GM12878 (cell line): ENCODE results near the gene DSTN. TPM values are rescaled to one million over a fixed set of nuclear protein-coding genes. Genes with fewer than 3 reads are reported as not detected.

Experiments
- ATAC-seq: fragments of 200-7000 bp; cut with Tn5 transposase; 3 replicates; pipeline ENCODE4 v1.9.1; 2020; ENCODE audit warnings: mild to moderate bottlenecking, moderate library complexity
- BruUV-seq: library from RNA; stranded (reverse); fragments of 400-500 nt; replicated peaks from 2 replicates; lab custom pipeline; 2021; lab: Mats Ljungman, UMichigan
- CTCF ChIA-PET: fragments of 300-600 bp; sonication (Branson Sonifier 250); formaldehyde crosslinking; extraction: SDS; loops from one replicate; lab custom pipeline; 2021; ENCODE audit warnings: inconsistent platforms; lab: Yijun Ruan, JAX
- POLR2A ChIA-PET: fragments of 350-600 bp; formaldehyde crosslinking; extraction: SDS; loops from one replicate; lab custom pipeline; 2021; ENCODE audit warnings: inconsistent platforms; lab: Charles Lee
- RAD21 ChIA-PET: fragments of 300-600 bp; sonication (Branson Sonifier 250); formaldehyde crosslinking; loops from one replicate; lab custom pipeline; 2023; ENCODE audit warnings: antibody characterized with exemption; ENCODE audit not compliant: unreplicated experiment; lab: Charles Lee
- SMC1A ChIA-PET: fragments of 300-600 bp; sonication (Branson Sonifier 250); formaldehyde crosslinking; loops from one replicate; lab custom pipeline; 2023; ENCODE audit not compliant: unreplicated experiment, uncharacterized antibody; lab: Charles Lee
- DNase-seq: peaks from one replicate; pipeline ENCODE4 v3.0.0-alpha.2; 2011; ENCODE audit warnings: low read depth, low spot score
- FAIRE-seq: peaks from 3 replicates; lab custom pipeline; 2011; peaks lifted over from hg19 to GRCh38; lab: Jason Lieb, UNC
- H2AFZ ChIP-seq: 2 replicates; pipeline ENCODE4 v1.6.0; 2011; ENCODE audit warnings: low read depth, low read length, control low read depth; ENCODE audit not compliant: control insufficient read depth
- H3K27ac ChIP-seq: 2 replicates; pipeline ENCODE4 v1.5.1; 2011; ENCODE audit warnings: control low read depth; ENCODE audit not compliant: control insufficient read depth, insufficient read depth
- H3K27me3 ChIP-seq, 2 experiments: replicated peaks in 1 of 2; 2 replicates each; pipeline versions ENCODE4 v1.6.0 to v1.6.1; 2011; ENCODE audit warnings: low read length in 1 of 2; ENCODE audit not compliant: control insufficient read depth in 2 of 2, insufficient read depth in 2 of 2
- H3K36me3 ChIP-seq, 2 experiments: 2 replicates each; pipeline ENCODE4 v1.5.1; 2011; ENCODE audit warnings: low read length in 1 of 2; ENCODE audit not compliant: control insufficient read depth in 2 of 2, insufficient read depth in 2 of 2
- H3K4me1 ChIP-seq: 2 replicates; pipeline ENCODE4 v1.6.1; 2011; ENCODE audit warnings: mild to moderate bottlenecking, low read length, moderate library complexity, mixed read lengths; ENCODE audit not compliant: control insufficient read depth, insufficient read depth
- H3K4me2 ChIP-seq: 2 replicates; pipeline ENCODE4 v1.6.0; 2011; ENCODE audit warnings: control low read depth; ENCODE audit not compliant: control insufficient read depth, insufficient read depth
- H3K4me3 ChIP-seq: fragments of 200-600 bp; sonication (generic); 2 replicates; pipeline ENCODE4 v1.5.1; 2016
- H3K79me2 ChIP-seq: 2 replicates; pipeline ENCODE4 v1.6.0; 2011; ENCODE audit warnings: low read length; ENCODE audit not compliant: control insufficient read depth, insufficient read depth
- H3K9ac ChIP-seq: 2 replicates; pipeline ENCODE4 v1.8.0; 2011; ENCODE audit warnings: low read length, control low read depth, mixed read lengths; ENCODE audit not compliant: control insufficient read depth, insufficient read depth
- H3K9me3 ChIP-seq: replicated peaks from 3 replicates; pipeline ENCODE4 v1.5.1; 2011; ENCODE audit warnings: mild to moderate bottlenecking, low read length; ENCODE audit not compliant: control insufficient read depth, insufficient read depth
- H4K20me1 ChIP-seq: 2 replicates; pipeline ENCODE4 v1.6.0; 2011; ENCODE audit not compliant: control insufficient read depth, insufficient read depth
- CREB1 ChIP-seq: IDR thresholded peaks from 2 replicates; pipeline ENCODE4 v1.6.1; 2012; ENCODE audit warnings: low read depth, mild to moderate bottlenecking, inconsistent platforms
- FOXM1 ChIP-seq: IDR thresholded peaks from 2 replicates; pipeline ENCODE4 v1.6.1; 2012; ENCODE audit warnings: low read depth, mild to moderate bottlenecking, inconsistent platforms, low read length, moderate library complexity
- JUNB ChIP-seq: IDR thresholded peaks from 2 replicates; pipeline ENCODE4 v1.6.1; 2016; ENCODE audit warnings: antibody characterized with exemption, mild to moderate bottlenecking
- NRF1 ChIP-seq: conservative IDR thresholded peaks from 2 replicates; pipeline ENCODE4 v1.6.1; 2011; ENCODE audit warnings: mild to moderate bottlenecking, low read depth, low read length, improper control_type of control experiment
- POLR2A ChIP-seq: IDR thresholded peaks from 2 replicates; pipeline ENCODE4 v1.6.1; 2011; ENCODE audit warnings: low read depth, mild to moderate bottlenecking, low read length
- SIN3A ChIP-seq: IDR thresholded peaks from 2 replicates; pipeline ENCODE4 v1.6.1; 2012; ENCODE audit warnings: low read depth, low read length, improper control_type of control experiment
- SREBF1 ChIP-seq: IDR thresholded peaks from 2 replicates; pipeline ENCODE4 v1.6.1; 2012; ENCODE audit warnings: mild to moderate bottlenecking, low read length
- WGBS: methylation state at CpG from one replicate; pipeline ENCODE4 v1.1.6; 2016; ENCODE audit warnings: low lambda C conversion rate; ENCODE audit not compliant: insufficient replicate concordance, insufficient coverage; ENCODE audit errors: missing lambda C conversion rate; 5-methylcytosine and 5-hydroxymethylcytosine counted together
- in situ Hi-C: fragments of 300-500 bp; cut with MboI; formaldehyde crosslinking; loops from 9 replicates; pipeline ENCODE4 v1.14.3; 2018; ENCODE audit warnings: mixed read lengths
- intact Hi-C: fragments of 100-400 bp; cut with micrococcal nuclease; formaldehyde crosslinking; loops from one replicate; pipeline ENCODE4 v1.14.2; 2022; ENCODE audit not compliant: unreplicated experiment
- polyA plus RNA-seq, 11 experiments: library from polyadenylated mRNA; depleted of rRNA in 4 of 11; unstranded in 6 of 11; stranded (reverse) in 5 of 11; fragments of >200 nt; fragmentation: Nextera tagmentation in 4 of 11; fragmentation: Illumina TruSeq in 1 of 11; extraction: Ambion mirVana in 4 of 11; extraction: Trizol in 1 of 11; gene quantifications; 1 replicate in 1 of 11; 2 replicates in 10 of 11; pipeline versions ENCODE4 v1.2.1 to v1.2.3, GENCODE V29; 2011 to 2016; ENCODE audit warnings: inconsistent platforms in 2 of 11, missing spikeins in 2 of 11, low read depth in 1 of 11
- total RNA-seq, 4 experiments: library from RNA; depleted of rRNA in 3 of 4; stranded (reverse); fragments of >200 nt in 3 of 4; fragmentation: Illumina TruSeq in 1 of 4; extraction: Trizol in 1 of 4; gene quantifications; 2 replicates each; pipeline versions ENCODE4 v1.2.1 to v1.2.3, GENCODE V29; 2013 to 2021
- TF ChIP-seq, protein P1 (sequence below): fragments of 450-650 bp; IDR thresholded peaks from 2 replicates; pipeline ENCODE4 v1.6.1; 2018; ENCODE audit warnings: borderline replicate concordance, mild to moderate bottlenecking; ENCODE audit not compliant: partially characterized antibody

The DSTN gene
- total and polyA plus RNA-seq, 10 of the 15 experiments (the other 5 are each of a cell fraction or from before 2014, with no cell fraction given): 26.7 to 137 (median 40.8) TPM

DNA sequence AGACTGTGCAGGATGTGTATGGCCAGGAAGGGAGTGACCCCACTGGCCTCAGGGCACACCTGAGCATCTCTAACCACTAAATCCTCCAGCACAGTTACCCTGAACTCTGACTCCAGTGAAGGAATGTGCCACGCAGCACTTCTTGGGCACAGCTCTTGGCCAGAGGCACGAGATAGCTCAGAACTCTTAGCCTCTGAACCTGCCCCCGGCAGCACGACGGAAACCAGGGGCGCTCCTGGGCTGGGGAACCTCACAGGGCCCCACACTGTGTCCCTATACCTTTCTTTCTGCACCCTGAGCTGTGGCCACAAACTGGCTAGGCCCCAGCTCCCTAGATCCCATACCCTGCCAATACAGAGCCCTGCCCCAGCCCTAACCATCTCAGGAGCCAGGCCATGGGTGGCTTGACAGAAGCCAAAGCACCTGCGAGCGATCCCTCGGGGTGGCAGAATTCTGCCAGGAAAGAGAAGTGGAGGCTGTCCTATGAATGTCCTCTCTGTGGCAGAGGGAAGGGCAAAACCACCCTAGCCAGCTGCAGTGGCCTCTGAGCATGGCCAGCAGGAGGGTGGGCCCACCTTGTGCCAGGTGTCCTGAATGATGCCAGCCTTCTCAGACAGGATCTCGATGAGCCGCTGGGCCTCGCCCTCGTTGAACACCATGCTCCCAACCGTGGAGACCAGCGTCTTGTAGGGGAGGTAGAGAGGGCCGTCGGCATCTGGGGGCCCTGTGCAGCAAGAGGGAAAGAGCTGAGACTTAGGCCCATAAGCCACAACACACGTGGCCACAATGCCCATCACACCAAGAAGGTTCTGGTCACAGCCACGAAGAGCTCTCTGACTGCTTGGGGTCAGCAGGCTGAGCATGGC, 72.8 kb downstream of the DSTN start:
- H3K4me1 ChIP-seq: peaks cover 5% of the 10 kb centered on the region; the same call in 1 of the 2 replicates
- BruUV-seq: no TSS peak
- no peaks in the 10 kb centered on the region for H4K20me1 ChIP-seq
- no peaks in the 10 kb centered on the region for H3K9me3 ChIP-seq
- ChIA-PET RAD21 (no interaction called here), POLR2A (interaction anchor here (0.5 kb wide), 1 partner anchor 252 kb away, joined by 3 read pairs; no protein-coding TSS in a partner anchor), SMC1A (interaction anchor here (1.0 to 1.2 kb wide), 2 partner anchors 253 to 296 kb away, joined by 3 to 4 read pairs; no protein-coding TSS in a partner anchor), CTCF (no interaction called here)
- H3K27me3 ChIP-seq: no peaks in the 10 kb centered on the region
- H3K27ac ChIP-seq: no peak overlapping the region
- H3K9ac ChIP-seq: no peak overlapping the region
- WGBS: 83% methylated on average over 19 of the region's 19 CpGs
- FAIRE-seq (no peak), DNase-seq (no peak), ATAC-seq (no peak)
- peaks cover 4 to 14% of the 10 kb centered on the region in 2 experiments for H3K36me3 ChIP-seq
- no peak overlapping the region for H2AFZ ChIP-seq
- intact Hi-C loops (no loop called here), in situ Hi-C loops (no loop called here)
- TF ChIP-seq POLR2A: 0 out of 2 replicates have a peak, but pooled peaks have one; percentile 16
- no peak for TF ChIP-seq NRF1
- no peak for TF ChIP-seq SREBF1
- no peak overlapping the region for H3K4me2 ChIP-seq
- no peaks in the 10 kb centered on the region; the same call in 1 of the 2 replicates for H3K79me2 ChIP-seq
- no peak overlapping the region for H3K4me3 ChIP-seq

DNA sequence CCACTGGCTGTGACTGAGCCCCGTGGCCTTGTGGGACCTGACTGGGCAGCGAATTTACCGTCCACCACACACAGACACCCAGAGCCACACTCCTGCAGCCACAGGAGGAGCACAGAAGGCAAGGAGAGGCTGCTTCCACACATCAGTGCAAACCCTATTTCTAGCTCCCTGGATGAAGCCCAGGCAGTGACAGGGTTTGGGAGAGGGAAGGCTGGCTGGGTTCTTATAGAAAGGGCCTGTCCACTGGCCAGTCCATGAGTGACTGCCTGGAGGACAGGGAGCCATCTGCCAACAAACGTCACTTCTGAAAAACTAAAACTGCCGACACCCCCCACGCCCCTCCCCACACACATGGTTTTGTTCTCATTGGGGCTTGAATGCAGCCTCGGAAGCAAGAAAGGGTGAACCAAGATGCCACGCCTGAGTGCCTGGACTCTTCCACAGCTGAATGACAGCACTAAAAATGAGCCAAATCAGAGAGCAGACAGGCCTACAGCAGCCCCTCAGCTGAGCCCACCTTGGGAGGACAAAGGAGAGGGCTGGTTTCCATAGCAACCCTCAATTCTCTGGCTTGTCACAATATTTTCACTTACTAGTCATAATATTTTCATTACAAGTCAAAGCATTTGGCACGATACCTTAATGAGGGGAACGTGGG, 73.8 kb downstream of the DSTN start:
- Histone ChIP-seq H2AFZ (no peak overlapping the region), H3K4me3 (no peak overlapping the region), H3K79me2 (no peaks in the 10 kb centered on the region; the same call in 1 of the 2 replicates), H3K27ac (no peak overlapping the region), H3K4me2 (no peak overlapping the region), H3K36me3 (peaks cover 4 to 11% of the 10 kb centered on the region in 2 experiments), H3K9ac (no peak overlapping the region), H3K9me3 (no peaks in the 10 kb centered on the region), H3K4me1 (peaks cover 5% of the 10 kb centered on the region; the same call in 1 of the 2 replicates), H3K27me3 (no peaks in the 10 kb centered on the region), H4K20me1 (no peaks in the 10 kb centered on the region)
- RAD21 ChIA-PET: no interaction called here
- WGBS: 77% methylated on average over 10 of the region's 10 CpGs
- in situ Hi-C loops (no loop called here), intact Hi-C loops (no loop called here)
- no TSS peak for BruUV-seq
- POLR2A ChIA-PET: interaction anchor here (0.5 kb wide), 1 partner anchor 251 kb away, joined by 3 read pairs; no protein-coding TSS in a partner anchor
- ATAC-seq (no peak), DNase-seq (no peak), FAIRE-seq (no peak)
- SMC1A ChIA-PET: interaction anchor here (0.5 to 1.2 kb wide), 2 partner anchors 78 to 295 kb away, joined by 3 to 4 read pairs; no protein-coding TSS in a partner anchor
- CTCF ChIA-PET: interaction anchor here (1.0 kb wide), 1 partner anchor 295 kb away, joined by 3 read pairs; no protein-coding TSS in a partner anchor
- TF ChIP-seq POLR2A: no peak
- no peak for TF ChIP-seq JUNB
- TF ChIP-seq CREB1: no peak
- TF ChIP-seq, protein P1, sequence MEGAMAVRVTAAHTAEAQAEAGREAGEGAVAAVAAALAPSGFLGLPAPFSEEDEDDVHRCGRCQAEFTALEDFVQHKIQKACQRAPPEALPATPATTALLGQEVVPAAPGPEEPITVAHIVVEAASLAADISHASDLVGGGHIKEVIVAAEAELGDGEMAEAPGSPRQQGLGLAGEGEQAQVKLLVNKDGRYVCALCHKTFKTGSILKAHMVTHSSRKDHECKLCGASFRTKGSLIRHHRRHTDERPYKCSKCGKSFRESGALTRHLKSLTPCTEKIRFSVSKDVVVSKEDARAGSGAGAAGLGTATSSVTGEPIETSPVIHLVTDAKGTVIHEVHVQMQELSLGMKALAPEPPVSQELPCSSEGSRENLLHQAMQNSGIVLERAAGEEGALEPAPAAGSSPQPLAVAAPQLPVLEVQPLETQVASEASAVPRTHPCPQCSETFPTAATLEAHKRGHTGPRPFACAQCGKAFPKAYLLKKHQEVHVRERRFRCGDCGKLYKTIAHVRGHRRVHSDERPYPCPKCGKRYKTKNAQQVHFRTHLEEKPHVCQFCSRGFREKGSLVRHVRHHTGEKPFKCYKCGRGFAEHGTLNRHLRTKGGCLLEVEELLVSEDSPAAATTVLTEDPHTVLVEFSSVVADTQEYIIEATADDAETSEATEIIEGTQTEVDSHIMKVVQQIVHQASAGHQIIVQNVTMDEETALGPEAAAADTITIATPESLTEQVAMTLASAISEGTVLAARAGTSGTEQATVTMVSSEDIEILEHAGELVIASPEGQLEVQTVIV: no peak
- no peak for TF ChIP-seq FOXM1
- no peak for TF ChIP-seq NRF1
- no peak for TF ChIP-seq SIN3A
